H1 (cell line): ENCODE measurements around the gene HMGCL. TPM values are rescaled to one million over a fixed set of nuclear protein-coding genes. Genes with fewer than 3 reads are reported as not detected.

Experiments used
- CBX5 ChIP-seq: fragments of 300-800, 300-1000 bp; sonication (generic); IDR thresholded peaks from 2 replicates; pipeline ENCODE4 v1.7.1; 2016; ENCODE audit warnings: antibody characterized with exemption, low read length, low read depth
- CHD2 ChIP-seq: IDR thresholded peaks from 2 replicates; pipeline ENCODE4 v1.6.1; 2012; ENCODE audit warnings: low read length, improper control_type of control experiment
- CHD7 ChIP-seq: fragments of 300-600 bp; sonication (generic); IDR thresholded peaks from 2 replicates; pipeline ENCODE4 v1.7.1; 2012; ENCODE audit warnings: low read length, moderate library complexity, mild to moderate bottlenecking, inconsistent platforms; ENCODE audit not compliant: insufficient replicate concordance
- EGR1 ChIP-seq: IDR thresholded peaks from 2 replicates; pipeline ENCODE4 v1.6.1; 2011; ENCODE audit warnings: low read depth, low read length, borderline replicate concordance
- JUND ChIP-seq: IDR thresholded peaks from 2 replicates; pipeline ENCODE4 v1.6.1; 2011; ENCODE audit warnings: mild to moderate bottlenecking, improper control_type of control experiment, low read length
- KDM1A ChIP-seq: fragments of 200-600, 300-600 bp; sonication (generic); IDR thresholded peaks from 2 replicates; pipeline ENCODE4 v1.7.1; 2016; ENCODE audit warnings: mild to moderate bottlenecking, low read length, borderline replicate concordance
- RBBP5 ChIP-seq: IDR thresholded peaks from 2 replicates; pipeline ENCODE4 v1.7.1; 2012; ENCODE audit warnings: low read depth, mild to moderate bottlenecking, inconsistent platforms, low read length, moderate library complexity, borderline replicate concordance
- RXRA ChIP-seq: IDR thresholded peaks from 2 replicates; pipeline ENCODE4 v1.6.1; 2011; ENCODE audit warnings: low read depth, mild to moderate bottlenecking, low read length, moderate library complexity; ENCODE audit not compliant: insufficient read depth
- SP1 ChIP-seq: IDR thresholded peaks from 2 replicates; pipeline ENCODE4 v1.6.1; 2011; ENCODE audit warnings: low read depth, low read length
- polyA plus RNA-seq, 7 experiments: library from polyadenylated mRNA; depleted of rRNA in 3 of 7; stranded (reverse) in 5 of 7; unstranded in 2 of 7; fragments of >200 nt in 5 of 7; fragments of 200-250 nt in 2 of 7; gene quantifications; 1 replicate in 5 of 7; 2 replicates in 1 of 7; 4 replicates in 1 of 7; pipeline versions ENCODE4 v1.2.1 to v1.2.3, GENCODE V29; 2011 to 2013; ENCODE audit warnings: missing spikeins in 2 of 7, mixed read lengths in 2 of 7
- total RNA-seq: library from RNA; stranded (reverse); fragmentation: NEBNext Ultra II Directional; extraction: Animal tissue kit (Norgen Biotek cat#: 25700); gene quantifications from 2 replicates; pipeline ENCODE4 v1.2.1, GENCODE V29; 2021

The HMGCL gene
- total and polyA plus RNA-seq, 2 of the 8 experiments (the other 6 are each of a cell fraction or from before 2014, with no cell fraction given) = 13.7 to 19.5 TPM

GRCh38 chr1:23800400-23801337, 24.6 kb downstream of the HMGCL start, which contains the start of gene GALE (continued):
- no peak for TF ChIP-seq CHD7
- TF ChIP-seq CBX5 = no peak
- TF ChIP-seq RBBP5 = no peak; the same call in 1 of the 2 replicates
- TF ChIP-seq KDM1A = no peak
- TF ChIP-seq SP1 = no peak
- no peak for TF ChIP-seq JUND
- no peak for TF ChIP-seq EGR1
- no peak for TF ChIP-seq CHD2
- TF ChIP-seq RXRA = no peak
